HG02623 (cell line): ENCODE results near the gene SUGCT.
"Not testable (repeated sequence)": the region's sequence is repeated elsewhere in the genome, so short reads cannot be mapped to it uniquely, and the experiment has no call there.

Experiments used
- ATAC-seq: cut with Tn5 transposase; IDR thresholded peaks from one replicate; pipeline ENCODE4 v1.9.1; 2021; ENCODE audit warnings: moderate library complexity; ENCODE audit not compliant: unreplicated experiment

The SUGCT gene

DNA sequence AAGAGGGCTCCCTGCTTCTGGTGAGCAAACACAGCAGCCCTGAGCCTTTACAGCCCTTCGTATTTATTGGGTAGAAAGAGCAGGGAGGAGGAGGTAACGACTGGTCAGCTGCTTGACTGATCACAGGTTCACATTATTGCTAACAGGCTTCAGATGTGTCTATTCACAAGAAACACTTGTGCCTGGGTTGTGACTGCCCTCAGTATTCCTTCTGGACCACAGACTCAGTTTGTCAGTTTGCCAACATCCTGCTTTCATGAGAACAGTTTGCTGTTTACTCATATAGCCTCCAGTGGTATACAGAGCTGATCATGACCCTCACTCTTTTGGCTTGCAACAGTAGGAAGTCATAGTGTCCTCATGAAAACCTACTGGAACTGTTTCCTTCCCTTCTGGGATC, 467.5 kb downstream of the SUGCT start:
- ATAC-seq, result not testable (repeated sequence)

- ATAC-seq, result peak; percentile 86
Measured at GRCh38 chr7:40604601-40605438, 470.0 kb downstream of the SUGCT start.

DNA sequence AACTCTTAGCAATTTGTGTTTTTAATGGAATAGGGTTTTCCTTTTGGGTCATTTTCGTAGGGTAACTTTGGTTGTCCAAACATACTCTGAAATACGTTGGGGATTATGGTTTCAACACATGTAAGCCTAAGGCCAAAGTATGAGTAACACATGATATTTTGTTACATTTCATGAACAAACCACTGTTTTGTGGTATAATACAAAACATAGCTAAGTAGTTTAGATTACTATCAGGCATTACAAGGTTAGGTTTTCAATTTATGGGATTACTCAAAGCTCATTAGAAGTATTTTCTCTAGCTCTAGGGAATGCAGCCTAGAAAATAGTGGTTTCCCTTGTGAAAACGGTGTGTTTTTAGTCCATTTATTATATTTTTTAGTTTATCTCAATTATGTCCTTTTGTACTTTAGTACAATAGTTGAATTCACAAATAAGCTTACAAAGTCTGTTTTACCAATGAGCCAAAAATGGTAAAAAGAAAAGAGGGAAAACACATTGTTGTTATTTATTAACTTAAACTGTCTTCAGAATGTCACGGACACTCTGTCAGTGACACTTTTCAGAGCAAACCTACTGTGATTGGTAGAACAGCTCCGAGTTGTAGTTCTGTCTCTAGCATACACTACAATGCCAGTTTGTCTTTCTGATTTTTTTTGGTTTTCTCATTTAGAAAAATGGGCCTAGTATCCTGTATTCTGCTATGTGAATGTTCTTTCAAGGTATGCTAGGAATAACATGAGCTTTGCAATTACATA, 473.7 kb downstream of the SUGCT start:
- ATAC-seq, result no peak

DNA sequence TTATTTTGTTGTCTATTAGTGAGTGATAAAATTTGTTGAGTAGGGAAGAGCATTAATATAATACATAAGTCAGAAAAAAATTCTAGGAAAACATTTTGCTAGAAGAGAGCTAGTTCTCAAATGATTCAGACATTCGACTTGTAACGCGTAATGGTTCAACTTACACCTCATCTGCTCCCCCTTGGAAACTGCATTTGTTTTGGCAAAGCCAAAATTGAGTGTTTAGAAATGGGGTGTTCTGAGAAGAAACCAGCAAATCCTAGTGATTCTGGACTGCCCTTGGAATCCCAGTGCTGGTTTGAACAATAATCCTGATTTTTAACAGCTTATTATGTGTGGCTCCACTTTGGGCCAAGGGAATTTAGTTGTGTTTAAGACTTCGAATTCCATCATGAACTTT, 475.7 kb downstream of the SUGCT start:
- no peak for ATAC-seq

DNA sequence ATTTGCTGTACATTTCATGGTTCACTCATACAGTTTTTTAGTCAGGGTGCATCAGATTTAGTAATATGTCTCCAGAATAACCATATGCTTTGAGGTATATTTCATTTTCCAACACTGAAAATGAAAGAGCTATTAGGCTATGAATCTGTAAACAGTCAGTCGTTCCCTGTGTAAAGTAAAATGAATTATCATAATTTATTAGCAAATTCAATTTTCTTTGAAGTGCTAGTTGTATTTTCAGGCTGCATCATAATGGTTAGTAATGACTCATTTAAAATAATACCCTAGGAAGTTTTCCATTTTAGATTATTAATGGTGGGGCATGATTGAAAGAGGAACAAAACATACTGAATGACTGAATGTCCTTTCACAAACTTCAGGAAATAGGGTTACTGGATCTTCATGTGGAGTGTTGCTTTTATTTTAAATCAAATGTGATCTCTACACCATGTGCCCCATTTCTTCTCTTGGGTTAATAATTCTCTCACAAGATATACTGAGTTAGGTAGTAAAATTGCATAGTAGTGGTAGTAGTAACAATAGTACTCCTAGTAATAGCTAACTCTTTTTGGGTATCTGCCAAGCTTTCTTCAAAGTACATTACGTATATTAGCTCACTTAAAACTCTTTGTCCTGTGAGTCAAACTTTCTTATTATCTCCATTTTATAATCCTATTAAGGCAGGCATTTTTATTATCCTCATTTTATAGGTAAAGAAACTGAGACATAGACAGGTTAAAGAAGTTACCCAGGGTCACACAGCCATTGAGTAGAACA, 476.5 kb downstream of the SUGCT start:
- no peak for ATAC-seq

DNA sequence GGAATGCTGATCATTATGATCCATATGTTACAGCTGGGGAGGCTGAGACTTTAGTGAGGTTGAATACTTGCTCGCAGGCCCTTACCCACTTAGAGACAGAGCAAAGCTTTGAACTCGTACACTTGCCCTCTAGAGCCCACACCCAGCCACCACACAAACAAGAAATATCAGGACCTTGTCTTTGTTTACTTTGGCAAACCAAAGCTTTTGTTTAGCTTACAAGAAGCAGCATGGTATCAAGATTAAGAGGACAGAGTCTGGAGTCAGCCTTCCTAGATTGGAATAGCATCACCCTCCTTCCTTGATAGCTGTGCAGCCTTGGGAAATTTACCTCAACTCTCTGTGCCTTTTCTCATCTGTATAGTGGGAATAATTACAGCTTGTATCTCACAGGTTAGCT, 477.5 kb downstream of the SUGCT start:
- no peak for ATAC-seq

GRCh38 chr7:40619647-40620046, 484.8 kb downstream of the SUGCT start:
- no peak for ATAC-seq

GRCh38 chr7:40621592-40621998, 486.8 kb downstream of the SUGCT start:
- no peak for ATAC-seq

DNA sequence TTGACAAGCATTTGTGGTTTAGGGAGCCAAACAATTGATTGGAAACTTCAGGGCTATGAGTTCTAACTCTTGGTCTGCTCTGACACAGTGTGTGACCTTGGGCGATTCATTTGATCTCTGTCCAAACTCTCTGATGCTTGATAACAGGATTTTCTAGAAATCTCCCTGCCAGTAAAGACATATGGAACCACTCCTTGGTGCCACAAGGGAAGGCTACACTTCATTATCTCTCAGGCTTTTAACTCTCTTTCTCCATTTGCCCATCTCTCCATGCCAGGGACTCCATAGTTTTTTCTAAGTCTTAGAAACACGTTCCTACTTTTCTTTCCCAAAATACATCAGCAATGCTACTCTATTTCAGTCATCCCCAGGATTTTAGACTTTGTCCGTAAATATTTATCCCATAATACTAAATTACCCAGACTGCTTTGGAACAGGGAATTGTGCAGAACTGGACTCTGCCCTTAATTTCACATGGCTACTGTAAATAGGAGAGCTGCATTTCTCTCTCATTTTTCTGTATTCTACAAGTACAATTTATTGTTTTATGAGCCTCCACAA, 488.2 kb downstream of the SUGCT start:
- ATAC-seq, result no peak

GRCh38 chr7:40623863-40624262, 489.1 kb downstream of the SUGCT start:
- ATAC-seq, result no peak

GRCh38 chr7:40627361-40627760, 492.6 kb downstream of the SUGCT start:
- not testable (repeated sequence) for ATAC-seq

GRCh38 chr7:40629891-40630290, 495.1 kb downstream of the SUGCT start:
- ATAC-seq, result no peak

- ATAC-seq, result no peak
Measured at GRCh38 chr7:40634118-40634517, 499.3 kb downstream of the SUGCT start.

DNA sequence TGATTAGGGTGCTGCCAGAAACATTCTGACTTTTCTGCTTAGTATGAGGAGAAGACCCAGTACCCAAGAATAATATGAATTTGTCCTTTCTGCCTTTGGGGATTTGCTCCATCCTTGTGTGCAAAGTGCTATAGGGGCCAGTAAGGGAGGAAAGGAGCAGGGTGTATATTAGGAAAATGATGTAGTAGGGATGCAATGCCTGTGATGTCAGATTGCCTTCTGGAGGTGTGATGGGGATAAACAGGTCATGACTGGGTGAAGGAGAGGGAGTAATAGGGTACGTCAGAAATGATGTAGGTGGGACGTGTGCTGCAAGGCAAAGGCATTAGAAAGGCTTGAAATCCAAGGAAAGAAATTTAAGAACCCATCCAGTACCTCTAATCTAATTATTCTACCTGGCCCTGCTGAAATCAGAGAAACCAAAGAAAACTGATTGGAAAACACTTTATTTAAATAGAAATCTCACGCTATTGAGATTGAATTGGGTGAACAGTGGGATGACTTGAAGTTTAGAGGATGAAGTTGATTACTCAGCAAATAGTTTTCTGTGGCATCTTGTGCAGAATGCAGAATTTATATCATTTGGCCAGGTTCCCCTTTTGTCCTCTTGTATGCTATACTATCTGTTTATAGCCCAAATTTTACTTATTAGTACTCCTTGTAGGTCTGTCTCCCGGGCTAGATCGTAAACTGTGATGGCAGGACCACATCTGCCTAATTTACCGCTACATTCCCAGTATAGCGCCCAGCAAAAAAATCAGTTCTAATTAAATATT, 503.9 kb downstream of the SUGCT start:
- no peak for ATAC-seq

- no peak for ATAC-seq
Measured at GRCh38 chr7:40640566-40640965, 505.8 kb downstream of the SUGCT start.

- no peak for ATAC-seq
Measured at GRCh38 chr7:40641701-40642100, 506.9 kb downstream of the SUGCT start.

GRCh38 chr7:40643664-40644063, 508.9 kb downstream of the SUGCT start:
- no peak for ATAC-seq

DNA sequence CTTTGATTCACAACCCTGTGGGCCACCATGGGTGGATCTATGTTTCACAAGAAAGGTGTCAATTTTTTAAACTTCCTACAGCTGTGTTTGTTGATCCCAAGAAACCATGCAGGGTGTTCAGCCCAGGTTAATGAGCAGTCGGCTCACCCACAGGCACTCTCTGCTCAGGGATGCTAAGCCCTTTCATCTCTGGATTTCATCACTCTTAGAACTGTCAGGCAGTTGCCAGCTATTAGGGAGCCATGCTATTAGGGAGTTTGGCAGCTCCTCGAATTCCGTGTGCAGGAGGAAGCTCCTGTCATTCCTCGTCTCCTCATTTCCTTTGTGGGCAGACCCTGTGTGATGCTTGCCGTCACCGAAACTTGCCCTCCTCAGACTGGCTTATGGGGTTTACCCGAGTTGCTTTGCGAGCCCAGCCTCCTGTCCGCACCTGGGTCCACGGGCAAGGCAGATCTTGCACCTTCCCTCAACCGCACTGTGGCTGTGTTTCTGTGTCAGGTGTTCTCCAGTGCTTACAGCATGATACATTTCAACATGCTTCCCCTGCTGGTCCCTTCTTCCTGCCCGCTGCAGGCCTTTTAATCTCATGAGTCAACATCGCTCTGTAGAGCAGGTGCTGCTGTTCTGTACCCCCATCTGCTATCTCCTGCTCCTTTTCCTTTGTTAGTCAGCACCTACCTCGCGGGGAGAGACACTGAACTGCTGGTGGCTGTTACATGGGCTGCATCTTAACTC, 509.8 kb downstream of the SUGCT start:
- no peak for ATAC-seq

DNA sequence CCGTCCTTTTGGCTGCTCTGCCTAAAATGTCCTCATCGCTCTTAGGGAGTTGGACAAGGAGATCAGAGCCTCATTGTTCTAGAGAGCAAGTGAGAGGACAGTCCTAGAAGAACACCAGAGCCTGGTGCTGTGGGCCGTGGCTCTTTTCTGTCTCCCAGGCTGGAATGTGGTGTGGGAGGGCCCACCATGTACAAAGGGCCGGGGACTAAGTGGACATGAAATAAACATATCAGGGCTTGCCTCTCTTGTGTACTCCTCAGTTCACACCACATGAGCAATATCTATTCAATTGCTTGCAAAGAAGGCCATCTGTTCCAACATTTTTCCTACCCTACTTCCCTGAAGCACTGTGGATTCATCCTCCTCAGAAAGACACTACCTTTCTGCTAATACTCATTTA, 510.4 kb downstream of the SUGCT start:
- no peak for ATAC-seq

DNA sequence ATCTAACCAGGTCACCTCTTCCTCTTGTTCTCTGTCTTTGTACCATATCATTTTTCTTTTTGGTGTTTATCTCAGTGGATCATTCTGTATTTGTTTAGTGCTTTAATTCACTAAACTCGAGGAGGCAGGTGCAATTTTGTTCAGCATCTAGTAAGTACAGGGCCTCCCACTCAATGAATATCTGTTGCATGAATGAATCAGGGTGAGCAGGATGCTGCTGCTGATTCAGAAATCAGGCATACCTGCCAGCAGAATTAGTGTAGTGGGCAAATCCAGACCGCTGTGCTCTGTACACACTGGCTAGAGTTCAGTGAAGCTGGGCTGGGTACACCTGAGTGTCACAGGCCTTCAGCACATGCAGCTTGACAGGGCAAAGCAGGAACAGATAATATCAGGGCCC, 511.9 kb downstream of the SUGCT start:
- ATAC-seq, result no peak
